Activated T-cell treated with anti-CD3 and anti-CD28 coated beads, Interleukin-2, amount 50 U/mL, for 1 hour (primary cell): ENCODE data around the gene DNAJC11.
"Not testable (repeated sequence)": the region's sequence is repeated elsewhere in the genome, so short reads cannot be mapped to it uniquely, and the experiment has no call there.

Experiments
- DNase-seq: peaks from one replicate; pipeline ENCODE4 v3.0.0-alpha.2; 2020

Gene DNAJC11

GRCh38 chr1:6651909-6652308, 49.7 kb downstream of the DNAJC11 start:
- DNase-seq = no peak

- DNase-seq = no peak
These were observed 53.1 kb downstream of the DNAJC11 start for GRCh38 chr1:6648556-6648955.

GRCh38 chr1:6646499-6647148, 55.0 kb downstream of the DNAJC11 start:
- peak; percentile 27 for DNase-seq

GRCh38 chr1:6645018-6645417, 56.6 kb downstream of the DNAJC11 start:
- no peak for DNase-seq

- DNase-seq = not testable (repeated sequence)
These were observed 60.7 kb downstream of the DNAJC11 start for GRCh38 chr1:6640867-6641266.

- no peak for DNase-seq
These were observed 63.4 kb downstream of the DNAJC11 start for GRCh38 chr1:6638226-6638625.

- DNase-seq = no peak
These were observed 63.8 kb downstream of the DNAJC11 start for GRCh38 chr1:6637770-6638169.

GRCh38 chr1:6636778-6637177, 64.8 kb downstream of the DNAJC11 start:
- not testable (repeated sequence) for DNase-seq

- DNase-seq = no peak
These were observed 65.5 kb downstream of the DNAJC11 start for GRCh38 chr1:6635910-6636760.

GRCh38 chr1:6635161-6635909, 66.3 kb downstream of the DNAJC11 start:
- DNase-seq = no peak

GRCh38 chr1:6634371-6635052, 67.1 kb downstream of the DNAJC11 start:
- peak; percentile 56 for DNase-seq

- DNase-seq = no peak
These were observed 68.8 kb downstream of the DNAJC11 start for GRCh38 chr1:6632588-6633514.

- no peak for DNase-seq
These were observed 70.6 kb downstream of the DNAJC11 start for GRCh38 chr1:6631058-6631457.

GRCh38 chr1:6630027-6630426, 71.6 kb downstream of the DNAJC11 start:
- DNase-seq = no peak

GRCh38 chr1:6628971-6629479, 72.6 kb downstream of the DNAJC11 start:
- DNase-seq = no peak

GRCh38 chr1:6627841-6628545, 73.6 kb downstream of the DNAJC11 start:
- DNase-seq = no peak

GRCh38 chr1:6627031-6627430, 74.6 kb downstream of the DNAJC11 start:
- DNase-seq = no peak

GRCh38 chr1:6625584-6626149, 75.9 kb downstream of the DNAJC11 start:
- no peak for DNase-seq

GRCh38 chr1:6624710-6625583, 76.7 kb downstream of the DNAJC11 start, which contains the start of gene THAP3:
TSS of gene THAP3 (plus strand) at chr1:6624868. CDS start at chr1:6625219, 351 bp downstream.
- peak; percentile 93 for DNase-seq
